Midbrain (tissue), 1 donor: ENCODE results near the gene RNPEPL1.
"Not testable (repeated sequence)": the region's sequence is repeated elsewhere in the genome, so short reads cannot be mapped to it uniquely, and the experiment has no call there.

Experiments used
- DNase-seq: peaks from one replicate; lab custom pipeline; 2025; lab: John Stamatoyannopoulos, UW

RNPEPL1 gene

DNA sequence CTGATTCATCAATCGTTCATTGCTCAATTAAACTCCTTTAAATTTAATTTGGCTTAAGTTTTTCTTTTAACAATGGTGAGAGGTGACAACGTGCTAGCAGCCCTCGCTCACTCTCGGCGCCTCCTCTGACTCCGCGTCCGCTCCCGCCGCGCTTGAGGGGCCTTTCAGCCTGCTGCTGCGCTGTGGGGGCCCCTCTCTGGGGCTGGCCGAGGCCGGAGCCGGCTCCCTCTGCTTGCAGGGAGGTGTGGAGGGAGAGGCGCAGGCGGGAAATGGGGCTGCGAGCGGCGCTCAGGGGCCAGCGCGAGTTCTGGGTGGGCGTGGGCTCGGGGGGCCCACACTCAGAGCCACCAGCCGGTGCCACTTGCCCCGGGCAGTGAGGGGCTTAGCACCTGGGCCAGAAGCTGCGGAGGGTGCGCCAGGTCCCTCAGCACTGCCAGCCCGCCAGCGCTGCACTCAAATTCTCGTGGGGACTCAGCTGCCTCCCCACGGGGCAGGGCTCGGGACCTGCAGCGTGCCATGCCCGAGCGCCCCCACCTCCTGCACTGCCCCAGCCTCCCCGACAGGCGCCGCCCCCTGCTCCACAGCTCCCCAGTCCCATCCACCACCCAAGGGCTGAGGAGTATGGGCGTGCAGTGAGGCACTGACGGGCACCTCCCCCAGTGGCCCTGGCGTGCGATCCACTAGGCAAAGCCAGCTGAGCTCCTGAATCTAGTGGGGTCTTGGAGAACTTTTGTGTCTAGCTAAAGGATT is 30.1 kb upstream of the RNPEPL1 start:
- DNase-seq, result no peak

DNA sequence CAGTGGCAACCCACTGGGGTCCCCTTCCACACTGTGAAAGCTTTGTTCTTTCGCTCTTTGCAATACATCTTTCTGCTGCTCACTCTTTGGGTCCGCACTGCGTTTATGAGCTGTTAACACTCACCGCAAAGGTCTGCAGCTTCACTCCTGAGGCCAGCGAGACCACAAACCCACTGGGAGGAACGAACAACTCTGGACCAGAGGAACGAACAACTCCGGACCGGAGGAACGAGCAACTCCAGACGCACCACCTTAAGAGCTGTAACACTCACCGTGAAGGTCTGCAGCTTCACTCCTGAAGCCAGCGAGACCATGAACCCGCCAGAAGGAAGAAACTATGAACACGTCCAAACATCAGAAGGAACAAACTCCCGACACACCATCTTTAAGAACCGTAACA is 29.2 kb upstream of the RNPEPL1 start:
- DNase-seq, result not testable (repeated sequence)

DNA sequence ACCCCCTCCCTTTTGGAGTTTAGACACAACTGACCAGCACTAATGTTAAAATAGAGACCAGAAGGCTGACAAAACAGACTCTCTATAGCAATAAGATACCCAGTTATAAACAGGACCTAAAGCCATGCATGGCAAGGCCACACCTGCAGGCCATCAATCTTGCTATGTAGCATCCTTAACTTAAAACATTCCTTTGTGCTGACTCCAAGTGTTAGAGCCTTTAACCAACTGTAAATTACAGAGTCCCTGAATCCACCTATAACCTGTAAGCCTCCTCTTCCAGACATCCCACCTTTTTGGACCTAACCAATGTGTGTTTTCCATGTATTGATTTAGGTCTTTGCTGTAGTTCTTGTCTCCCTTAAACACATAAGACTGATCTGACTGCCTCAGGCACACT is 28.4 kb upstream of the RNPEPL1 start:
- DNase-seq, result no peak

DNA sequence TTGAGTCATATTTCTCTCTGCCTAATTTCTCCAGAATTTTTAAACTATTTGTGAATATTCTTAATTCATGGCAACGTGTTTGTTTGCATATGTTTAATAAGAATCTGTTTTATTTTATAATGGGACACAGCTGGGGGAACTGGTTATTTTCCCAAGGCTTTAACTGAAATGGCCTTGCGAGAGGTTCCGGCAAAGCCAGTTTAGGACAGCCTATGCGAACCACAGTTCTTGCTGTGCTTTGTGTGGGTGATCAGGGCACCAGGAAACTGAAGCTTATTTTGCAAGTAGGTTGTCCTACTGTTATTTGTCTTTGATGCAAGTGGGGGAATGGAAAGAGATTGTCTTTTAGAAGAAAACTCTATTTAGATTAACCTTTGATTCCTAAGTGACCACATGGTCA is 17.0 kb upstream of the RNPEPL1 start:
- no peak for DNase-seq

DNA sequence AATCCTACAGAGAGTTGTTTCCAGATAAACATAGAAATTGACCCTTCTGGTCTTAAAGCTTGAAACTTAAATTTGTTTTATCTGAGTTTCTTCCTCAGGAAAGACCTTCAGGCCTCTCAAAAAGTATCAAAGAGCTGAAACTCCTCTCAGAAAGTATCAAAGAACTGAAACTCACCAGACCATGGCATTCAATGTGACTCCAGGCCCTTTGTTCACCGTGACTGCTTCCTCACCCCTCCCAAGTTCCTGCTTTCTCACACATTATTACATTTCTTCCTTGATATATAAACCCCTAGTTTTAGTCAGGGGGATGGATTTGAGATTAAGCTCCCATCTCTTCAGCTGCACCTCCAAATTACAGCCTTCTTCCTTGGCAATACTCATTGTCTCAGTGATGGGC is 16.5 kb upstream of the RNPEPL1 start:
- no peak for DNase-seq

DNA sequence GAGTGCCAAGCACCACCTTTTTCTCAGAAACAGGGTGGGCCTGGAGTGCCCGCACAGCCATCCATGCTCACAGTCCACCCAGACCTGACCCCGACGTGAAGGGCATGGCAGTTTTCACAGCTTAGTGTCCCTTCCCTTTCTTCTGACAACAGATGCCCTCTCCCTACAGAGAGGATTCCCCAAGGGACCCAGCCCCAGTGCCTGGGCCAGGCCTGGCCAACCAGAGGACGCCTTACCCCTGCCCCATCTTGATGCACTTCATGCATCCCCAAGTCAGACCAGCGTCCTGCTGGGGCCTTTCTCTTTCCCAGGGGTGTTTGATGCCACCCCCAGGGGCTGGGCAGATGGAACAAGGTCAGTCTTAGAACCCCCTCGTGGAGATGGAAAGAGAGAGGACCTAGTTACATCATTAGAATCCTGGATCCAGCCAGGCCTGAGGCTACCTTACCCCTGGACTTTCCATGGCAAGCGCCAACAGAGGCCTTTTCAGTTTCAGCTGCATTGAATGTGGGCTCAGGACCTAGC is 14.3 kb upstream of the RNPEPL1 start:
- no peak for DNase-seq

DNA sequence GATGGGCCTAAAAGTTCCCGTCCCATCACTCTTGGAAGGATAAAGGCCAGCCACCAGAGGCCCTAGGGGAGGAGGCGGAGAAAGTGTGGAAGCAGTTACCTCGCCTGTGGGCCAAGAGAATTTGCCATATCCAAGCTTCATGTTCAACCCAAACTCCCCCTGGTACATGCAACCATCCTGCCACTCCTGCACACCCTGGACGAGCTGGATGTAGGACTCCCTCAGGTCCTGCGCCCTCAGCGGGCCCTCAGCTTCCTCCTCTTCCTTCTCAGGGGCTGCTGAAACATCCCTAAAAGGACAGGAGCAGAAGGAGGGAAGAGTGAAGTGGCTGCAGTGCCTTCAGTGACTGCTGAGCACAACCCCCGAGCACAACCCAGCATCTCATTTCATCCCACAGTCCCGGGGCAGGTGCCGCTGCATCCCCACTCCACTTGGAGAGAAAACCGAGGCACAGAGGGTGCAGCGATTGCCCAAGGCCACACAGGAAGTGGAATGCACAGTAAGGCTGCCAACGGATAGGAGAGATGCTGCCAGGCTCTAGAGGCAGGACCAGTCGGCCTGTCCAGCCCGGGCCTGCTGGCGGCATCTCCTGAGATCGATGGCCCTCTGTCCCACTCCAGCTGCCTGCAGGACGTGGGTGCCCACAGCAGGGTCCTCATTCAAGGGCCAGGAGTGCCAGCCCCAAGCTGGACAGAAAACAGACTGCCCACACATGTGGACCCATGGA is 13.4 kb upstream of the RNPEPL1 start:
- DNase-seq, result no peak

DNA sequence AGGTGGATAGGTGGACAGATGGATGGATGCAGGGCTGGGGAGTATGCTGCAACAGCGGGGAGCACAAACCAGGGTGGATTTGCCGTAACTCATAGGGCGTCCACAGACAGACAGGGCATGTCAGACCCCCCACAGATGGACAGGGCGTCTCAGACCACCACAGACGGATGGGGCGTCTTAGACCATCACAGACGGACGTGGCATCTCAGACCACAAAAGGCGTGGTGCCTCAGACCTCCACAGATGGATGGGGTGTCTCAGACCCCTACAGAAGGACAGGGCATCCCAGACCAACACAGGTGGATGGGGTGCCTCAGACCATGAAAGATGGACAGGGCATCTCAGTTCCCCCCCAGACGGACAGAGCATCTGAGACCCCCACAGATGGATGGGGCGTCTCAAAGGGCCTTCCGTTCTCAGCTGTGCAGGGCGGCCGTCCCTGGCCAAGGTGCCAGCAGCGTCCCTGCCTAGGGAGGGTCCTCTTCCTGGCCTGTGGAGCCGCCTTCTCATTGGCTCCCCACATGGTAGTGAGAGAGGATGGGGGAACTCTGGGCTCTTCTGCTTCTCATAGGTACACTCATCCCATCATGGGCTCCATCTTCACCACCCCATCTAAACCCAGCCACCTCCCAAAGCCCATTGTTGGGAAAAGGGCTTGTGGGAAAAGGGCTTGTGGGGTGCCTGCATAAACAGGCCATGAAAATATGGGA is 12.6 kb upstream of the RNPEPL1 start:
- DNase-seq, result no peak

DNA sequence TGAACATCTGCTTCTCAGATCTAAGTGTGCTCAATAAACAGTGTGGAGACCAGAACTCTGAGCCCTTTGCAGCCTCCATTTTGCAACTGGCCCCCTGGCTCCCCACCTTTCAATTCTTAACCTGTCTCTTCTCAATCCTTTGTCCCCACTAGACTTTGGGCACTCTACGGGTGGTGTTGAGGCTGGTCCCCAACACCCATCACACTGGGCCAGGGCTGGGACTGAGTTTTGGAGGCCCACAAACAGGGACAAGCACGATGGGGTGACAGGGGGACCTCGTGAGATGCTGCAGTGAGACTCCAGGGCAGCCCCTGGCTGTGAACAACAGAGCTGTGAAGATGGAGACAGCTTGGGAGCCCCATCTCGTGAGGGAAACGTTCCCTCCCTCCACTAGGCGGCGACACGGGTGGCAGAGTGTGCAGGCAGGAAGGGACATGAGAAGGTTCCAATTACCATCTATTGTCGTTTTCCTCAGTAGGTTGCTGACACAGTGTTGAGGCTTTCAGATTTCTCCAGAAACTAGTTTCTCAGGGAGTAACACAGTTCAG is 11.7 kb upstream of the RNPEPL1 start:
- no peak for DNase-seq

DNA sequence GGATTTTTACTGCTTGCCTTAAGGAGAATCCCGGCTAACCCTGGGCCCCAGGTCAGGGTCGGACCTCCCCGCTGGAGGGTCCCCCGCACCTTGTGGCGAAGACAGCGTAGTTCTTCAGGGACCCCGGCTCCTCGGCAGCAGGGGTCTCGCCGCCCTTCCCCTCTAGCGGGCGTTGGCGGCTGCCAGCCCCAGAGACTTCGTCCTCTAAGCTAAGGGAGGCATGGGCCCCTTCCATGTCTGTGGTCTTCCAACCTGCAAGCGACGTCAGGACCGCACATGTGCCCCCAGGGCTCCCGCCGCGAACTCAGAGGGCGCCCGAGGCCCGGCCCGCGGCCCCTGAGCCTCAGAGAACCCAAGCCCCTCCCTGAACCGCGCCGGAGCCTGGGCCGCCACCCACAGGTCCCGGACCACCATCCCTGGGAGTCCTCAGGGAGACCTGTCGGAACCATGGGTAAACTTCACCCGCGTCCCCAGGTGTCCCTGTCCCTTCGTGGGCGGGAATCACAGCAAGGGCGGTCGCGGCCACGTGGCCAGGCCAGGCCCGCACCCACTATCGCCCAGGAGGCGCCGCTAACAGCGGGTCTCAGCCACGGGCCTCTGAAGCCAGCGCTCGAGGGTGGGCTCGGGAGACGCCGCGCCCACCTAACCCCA is 11.1 kb upstream of the RNPEPL1 start:
- DNase-seq, result no peak

DNA sequence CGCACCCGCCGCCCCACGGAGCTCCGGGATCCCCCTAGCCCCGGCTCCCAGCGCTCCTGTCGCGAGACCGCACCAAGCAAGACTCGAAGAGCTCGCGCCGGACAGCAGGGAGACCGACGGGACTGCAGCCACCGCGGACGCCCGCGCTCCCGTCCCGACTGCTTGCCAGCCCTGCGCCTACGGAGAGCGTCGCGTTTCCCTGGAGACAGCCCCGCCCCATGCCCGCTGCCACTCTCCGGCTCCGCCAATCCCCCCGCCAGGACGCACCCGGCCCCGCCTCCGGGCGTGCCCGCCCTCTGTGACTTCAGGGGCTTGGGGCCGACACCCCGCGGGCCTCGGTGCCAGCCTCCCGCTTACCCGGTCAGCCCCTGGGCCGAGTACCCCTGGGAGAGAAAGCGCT is 10.5 kb upstream of the RNPEPL1 start, which contains the start of gene ANKMY1:
TSS of gene ANKMY1 (minus strand) at position 181 of the 400 bp plus-strand sequence. CDS start 653 bp downstream, outside the sequence.
- DNase-seq, result peak; percentile 38

DNA sequence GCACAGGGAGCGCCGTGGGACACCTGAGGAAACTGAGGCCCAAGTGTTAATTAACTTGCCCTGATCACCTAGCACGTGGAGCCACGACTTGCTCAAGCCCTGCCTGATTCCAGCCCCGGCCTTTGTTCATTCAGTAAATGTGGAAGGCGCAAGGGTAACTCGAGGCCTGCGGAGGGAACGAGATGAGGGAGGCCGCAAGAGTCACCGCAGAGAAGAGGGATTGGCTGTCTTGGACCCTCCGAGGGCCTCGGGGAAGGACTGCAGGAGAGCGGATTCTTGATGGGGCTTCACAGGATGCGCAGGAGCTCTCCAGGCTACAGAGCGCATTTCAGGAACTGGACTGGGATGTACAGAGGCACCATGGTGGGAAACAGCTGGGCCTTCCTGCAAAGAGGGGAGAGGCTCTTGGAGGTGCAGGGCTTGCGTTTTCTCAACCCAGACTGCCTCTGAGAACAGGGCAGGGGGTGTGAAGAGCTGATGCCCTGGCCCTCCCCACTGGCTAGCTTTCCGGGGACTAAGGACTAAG is 10.0 kb upstream of the RNPEPL1 start:
- DNase-seq, result no peak

DNA sequence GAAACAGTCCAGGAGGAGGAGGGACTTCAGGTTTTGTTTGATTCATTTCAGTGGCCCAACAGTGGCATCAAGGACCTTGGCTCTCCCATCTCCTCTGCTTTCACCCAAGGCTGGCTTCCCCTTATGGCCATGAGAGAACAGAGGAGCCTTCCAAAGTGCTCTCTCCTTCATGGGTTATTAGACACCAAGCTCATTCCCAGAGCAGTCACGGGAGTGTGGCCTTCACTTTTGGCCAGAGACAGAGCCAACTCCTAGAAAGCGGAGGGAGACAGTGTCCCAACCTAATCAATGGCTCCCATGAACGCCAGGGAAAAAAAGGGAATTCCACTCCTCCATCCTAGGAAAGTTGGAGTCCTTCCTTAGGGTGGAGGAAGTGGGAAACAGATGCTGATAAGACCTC is 9.0 kb upstream of the RNPEPL1 start:
- DNase-seq, result no peak

DNA sequence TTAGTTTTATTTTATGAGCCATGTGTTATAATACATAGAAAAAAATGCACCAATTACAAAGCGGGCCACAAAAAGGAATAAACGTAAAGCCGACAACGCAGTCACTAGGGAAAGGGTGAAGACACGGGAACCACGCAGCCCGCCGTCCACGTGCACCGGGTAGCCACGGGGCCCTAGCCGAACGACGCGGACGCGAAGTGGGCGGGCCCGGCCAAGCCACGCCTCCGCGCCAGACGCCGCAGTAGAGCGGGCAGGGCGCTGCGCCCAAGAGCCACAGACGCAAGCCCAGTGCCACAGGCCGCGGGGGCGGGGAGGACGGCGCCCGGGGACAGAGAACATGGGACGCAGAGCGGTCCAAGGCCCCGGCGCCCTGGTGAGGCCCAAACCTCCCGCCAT is 8.2 kb upstream of the RNPEPL1 start, which contains the start of gene DUSP28:
TSS of gene DUSP28 (plus strand) at position 274 of the 396 bp plus-strand sequence. CDS start 328 bp downstream, outside the sequence.
- DNase-seq, result peak; percentile 93

DNA sequence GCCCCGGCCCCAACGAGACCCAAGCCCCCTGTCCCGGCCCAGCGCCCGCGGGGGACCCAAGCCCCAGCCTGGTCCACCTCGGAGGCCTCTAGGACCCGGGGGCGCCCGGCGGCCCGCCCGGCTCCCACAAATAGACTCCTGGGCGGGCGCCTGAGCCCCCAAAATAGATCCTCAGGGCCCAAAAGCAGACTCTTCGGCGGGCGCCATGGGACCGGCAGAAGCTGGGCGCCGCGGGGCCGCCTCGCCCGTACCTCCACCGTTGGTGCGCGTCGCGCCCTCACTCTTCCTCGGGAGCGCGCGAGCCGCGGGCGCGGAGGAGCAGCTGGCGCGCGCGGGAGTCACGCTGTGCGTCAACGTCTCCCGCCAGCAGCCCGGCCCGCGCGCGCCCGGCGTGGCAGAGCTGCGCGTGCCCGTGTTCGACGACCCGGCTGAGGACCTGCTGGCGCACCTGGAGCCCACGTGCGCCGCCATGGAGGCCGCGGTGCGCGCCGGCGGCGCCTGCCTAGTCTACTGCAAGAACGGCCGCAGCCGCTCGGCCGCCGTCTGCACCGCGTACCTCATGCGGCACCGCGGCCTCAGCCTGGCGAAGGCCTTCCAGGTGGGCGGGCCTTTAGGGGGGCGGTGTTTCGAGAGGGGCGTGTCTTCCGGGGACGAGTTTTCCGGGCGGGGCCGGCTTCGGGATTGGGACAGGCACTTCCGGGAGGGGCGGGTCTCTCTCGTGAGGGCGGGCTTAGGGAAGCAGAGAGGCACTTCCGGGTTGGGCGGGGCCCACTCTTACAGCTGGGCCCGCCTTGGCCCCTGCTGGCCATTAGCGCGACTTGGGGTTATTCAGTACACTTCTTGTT is 7.6 kb upstream of the RNPEPL1 start:
- DNase-seq, result peak; percentile 99

DNA sequence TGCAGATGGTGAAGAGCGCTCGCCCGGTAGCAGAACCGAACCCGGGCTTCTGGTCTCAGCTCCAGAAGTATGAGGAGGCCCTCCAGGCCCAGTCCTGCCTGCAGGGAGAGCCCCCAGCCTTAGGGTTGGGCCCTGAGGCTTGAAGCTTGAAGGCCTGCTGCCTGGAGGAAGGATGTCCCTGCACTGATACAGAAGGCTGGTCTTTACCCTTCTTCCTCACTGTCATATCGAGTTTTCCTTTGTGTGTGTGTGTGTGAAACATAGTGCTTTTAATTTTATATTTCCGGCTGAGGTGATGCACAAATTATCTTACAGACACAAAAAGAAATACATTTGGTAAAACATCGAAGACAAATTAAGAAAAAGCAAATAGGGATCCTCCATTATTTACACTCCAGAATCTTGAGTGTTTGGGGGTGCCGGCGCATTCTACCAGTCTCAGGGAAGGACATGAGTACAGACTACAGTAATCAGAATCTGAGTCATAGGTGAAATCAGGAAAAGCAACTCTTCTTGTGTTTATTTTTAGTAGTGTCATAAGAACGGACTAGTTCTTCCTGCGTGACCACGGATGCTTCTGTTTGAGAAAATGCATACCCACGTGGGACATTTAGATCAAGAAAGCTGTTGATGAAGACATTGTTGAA is 6.8 kb upstream of the RNPEPL1 start:
- no peak for DNase-seq

DNA sequence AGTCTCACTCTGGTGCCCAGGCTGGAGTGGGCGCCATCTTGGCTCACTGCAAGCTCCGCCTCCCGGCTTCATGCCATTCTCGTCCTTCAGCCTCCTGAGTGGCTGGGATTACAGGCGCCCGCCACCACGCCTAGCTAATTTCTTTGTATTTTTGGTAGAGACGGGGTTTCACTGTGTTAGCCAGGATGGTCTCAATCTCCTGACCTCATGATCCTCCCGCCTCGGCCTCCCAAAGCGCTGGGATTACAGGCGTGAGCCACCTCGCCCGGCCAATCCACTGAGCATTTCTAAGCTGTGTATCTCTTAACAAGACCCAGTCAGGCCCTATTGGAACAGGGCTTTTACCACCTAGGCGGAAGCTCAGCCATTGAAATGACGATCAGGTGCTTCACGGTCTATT is 5.1 kb upstream of the RNPEPL1 start:
- DNase-seq, result not testable (repeated sequence)

DNA sequence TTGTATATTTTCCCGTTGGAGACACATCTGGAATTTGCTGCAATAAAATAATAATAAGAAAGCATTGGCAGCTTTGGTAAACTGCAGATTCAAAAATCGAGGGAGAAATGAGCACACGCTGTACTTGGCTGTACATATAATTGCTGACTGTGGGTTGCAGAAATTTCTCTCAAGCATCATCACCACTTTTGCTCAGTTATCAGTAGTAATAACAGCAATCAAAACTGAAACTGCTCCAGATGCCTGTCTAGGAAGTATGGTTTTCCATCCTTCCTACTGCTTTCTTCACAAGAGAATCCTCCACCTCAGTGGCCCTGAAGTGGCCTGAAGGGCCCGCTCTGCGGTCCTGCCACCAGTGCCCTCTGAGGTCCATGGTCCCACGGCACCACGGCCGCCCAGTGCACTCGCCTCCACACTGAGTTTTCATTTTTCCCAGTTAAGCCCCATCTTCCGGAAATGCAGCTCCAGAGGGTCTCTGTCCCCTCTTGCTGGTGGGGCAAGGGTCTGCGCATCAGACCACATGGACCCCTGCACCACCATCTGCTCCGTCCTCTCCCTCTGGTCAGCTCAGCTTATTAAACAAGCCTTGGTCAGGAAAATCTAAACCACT is 4.2 kb upstream of the RNPEPL1 start:
- no peak for DNase-seq

DNA sequence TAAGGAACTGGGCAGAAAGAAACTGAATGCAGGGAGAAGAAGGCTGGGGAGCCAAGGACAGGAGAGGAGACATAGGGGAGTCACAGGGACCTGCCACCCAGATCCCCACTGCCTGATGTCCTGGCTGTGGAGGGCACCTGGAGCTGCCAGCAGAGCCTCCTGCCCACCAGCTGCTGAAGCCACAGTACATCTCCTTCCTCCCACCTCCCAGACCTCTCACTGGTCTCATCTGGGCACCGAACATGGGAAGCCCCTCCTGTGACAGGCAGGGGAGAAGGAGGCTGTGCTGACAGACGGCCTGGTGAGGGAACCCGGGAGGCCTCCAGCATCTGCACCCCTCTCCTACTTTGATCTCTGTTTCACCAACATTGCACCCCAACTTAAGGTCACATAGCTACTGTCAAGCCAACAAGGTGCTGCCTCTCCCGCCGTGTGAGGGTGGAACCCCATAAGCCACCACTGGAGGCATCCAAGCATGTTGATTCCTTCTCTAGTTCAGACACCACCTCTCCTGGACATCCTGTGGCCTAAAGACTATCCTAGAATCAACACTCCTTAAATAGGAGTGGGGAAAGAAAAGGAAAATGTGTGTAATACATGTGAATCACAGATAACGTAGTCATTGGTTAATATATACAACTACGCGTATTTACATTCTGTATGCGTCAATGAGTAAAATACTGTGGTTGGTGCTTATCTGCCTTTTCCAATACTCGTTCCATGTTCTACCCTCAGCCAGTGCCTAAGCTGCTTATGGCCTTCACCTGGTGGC is 3.5 kb upstream of the RNPEPL1 start:
- DNase-seq, result no peak
